Endodermal cell (in vitro differentiated cells): Measurements from ENCODE around the gene CYSRT1. TPM values are rescaled to one million over a fixed set of nuclear protein-coding genes. Genes with fewer than 3 reads are reported as not detected.
A peak's percentile ranks its signal among the peaks of the same experiment; 100 is the strongest.

Experiments used
- DNase-seq: peaks from one replicate; pipeline ENCODE4 v3.0.0-alpha.2; 2017
- H3K27ac ChIP-seq: 2 replicates; pipeline ENCODE4 v1.5.1; 2013; ENCODE audit warnings: mild to moderate bottlenecking, low read depth, low read length, moderate library complexity
- H3K27me3 ChIP-seq: 2 replicates; pipeline ENCODE4 v1.6.1; 2013; ENCODE audit warnings: mild to moderate bottlenecking, low read length, moderate library complexity; ENCODE audit not compliant: insufficient read depth, control insufficient read depth, poor library complexity, severe bottlenecking
- H3K36me3 ChIP-seq: 2 replicates; pipeline ENCODE4 v1.7.0; 2013; ENCODE audit warnings: mild to moderate bottlenecking, low read length, moderate library complexity; ENCODE audit not compliant: control insufficient read depth, insufficient read depth
- H3K4me1 ChIP-seq: one replicate; pipeline ENCODE4 v1.7.0; 2013; ENCODE audit warnings: low read length; ENCODE audit not compliant: control insufficient read depth, insufficient read depth
- H3K4me3 ChIP-seq: 2 replicates; pipeline ENCODE4 v1.5.1; 2013; ENCODE audit warnings: mild to moderate bottlenecking, low read length, moderate library complexity
- H3K9ac ChIP-seq: 2 replicates; pipeline ENCODE4 v1.6.1; 2013; ENCODE audit warnings: mild to moderate bottlenecking, low read length, moderate library complexity; ENCODE audit not compliant: poor library complexity, severe bottlenecking; ENCODE audit errors: extremely low read depth
- H3K9me3 ChIP-seq: 2 replicates; pipeline ENCODE4 v1.6.1; 2013; ENCODE audit warnings: mild to moderate bottlenecking, low read length, moderate library complexity; ENCODE audit not compliant: control insufficient read depth
- H3K27ac Mint-ChIP-seq: 2 replicates; pipeline ENCODE4 v1.8.0; 2020; ENCODE audit warnings: mixed read lengths
- H3K27me3 Mint-ChIP-seq: 2 replicates; pipeline ENCODE4 v1.8.0; 2021; ENCODE audit warnings: mild to moderate bottlenecking, mixed read lengths; ENCODE audit not compliant: insufficient read depth
- H3K36me3 Mint-ChIP-seq: 2 replicates; pipeline ENCODE4 v1.8.0; 2020; ENCODE audit warnings: low read depth, mixed read lengths
- H3K4me1 Mint-ChIP-seq: 2 replicates; pipeline ENCODE4 v1.8.0; 2020; ENCODE audit warnings: mixed read lengths
- H3K4me3 Mint-ChIP-seq: 2 replicates; pipeline ENCODE4 v1.8.0; 2020; ENCODE audit warnings: mild to moderate bottlenecking, moderate library complexity, mixed read lengths
- H3K9me3 Mint-ChIP-seq: 2 replicates; pipeline ENCODE4 v1.8.0; 2020; ENCODE audit warnings: mild to moderate bottlenecking, mixed read lengths
- WGBS, 2 experiments: methylation state at CpG; one replicate each; pipeline versions ENCODE4 v1.1.5 to v1.1.7; 2013; ENCODE audit warnings: missing lambda C conversion rate in 2 of 2, mixed read lengths in 1 of 2; ENCODE audit not compliant: insufficient coverage in 1 of 2, insufficient read length in 1 of 2; 5-methylcytosine and 5-hydroxymethylcytosine counted together
- total RNA-seq, 2 donors: library from RNA; stranded (reverse); fragmentation: NEBNext Ultra II Directional in 1 of 2; extraction: Animal tissue kit (Norgen Biotek cat#: 25700) in 1 of 2; gene quantifications; 2 replicates in 1 of 2; 3 replicates in 1 of 2; pipeline ENCODE4 v1.2.1, GENCODE V29; 2021
- TF ChIP-seq, protein P1 (sequence below): fragments of 200-600 bp; sonication (generic); conservative IDR thresholded peaks from 2 replicates; pipeline ENCODE4 v1.5.0; 2021; ENCODE audit warnings: antibody characterized with exemption, mild to moderate bottlenecking

CYSRT1 gene
- total RNA-seq, 2 donors from 2014 or later = 1.4 to 1.8 TPM

DNA sequence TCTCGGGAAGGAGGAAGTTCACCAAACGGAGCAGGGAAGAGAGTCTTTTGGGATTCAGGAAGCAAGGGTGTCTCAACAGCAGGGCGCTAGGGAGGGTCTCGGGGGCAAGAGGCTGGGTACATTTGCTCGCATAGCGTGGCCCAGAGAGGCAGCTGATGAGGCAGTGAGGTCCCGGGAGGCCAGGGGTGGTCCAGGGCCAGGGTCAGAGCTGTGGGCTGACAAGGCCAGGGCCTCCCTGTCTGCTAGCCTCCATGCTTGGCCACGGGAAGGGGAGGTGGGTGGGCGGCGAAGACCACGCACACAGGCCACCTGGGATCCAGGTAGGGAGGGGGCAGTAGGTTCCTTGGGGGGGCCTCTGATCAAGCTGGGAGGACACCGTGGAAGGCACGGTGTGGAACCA, 13.4 kb upstream of the CYSRT1 start:
- H3K4me1 Mint-ChIP-seq = peaks cover under 1% of the 10 kb centered on the region
- no peak for DNase-seq

DNA sequence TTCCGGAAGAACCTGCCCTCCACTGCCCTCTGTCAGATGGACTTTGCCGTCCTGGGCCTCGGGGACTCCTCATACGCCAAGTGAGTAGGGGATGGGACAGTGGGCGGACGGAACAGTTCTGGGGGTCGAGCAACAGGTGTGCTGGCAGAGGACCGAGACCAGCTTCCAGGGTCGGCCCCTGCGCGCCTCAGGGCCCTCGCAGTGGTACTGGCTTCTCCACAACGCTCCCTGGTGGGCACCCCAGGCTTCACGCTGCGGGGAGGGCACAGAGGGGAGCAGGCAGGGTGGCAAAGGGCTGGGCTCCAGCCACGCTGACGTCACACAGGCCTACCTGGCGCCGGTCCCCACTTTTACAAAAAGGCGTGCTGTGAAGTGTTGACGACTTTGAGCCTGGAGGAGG, 12.5 kb upstream of the CYSRT1 start:
- WGBS, 2 experiments = 96 to 98% methylated on average over 19 to 21 of the region's 21 CpGs
- DNase-seq = no peak
- Histone ChIP-seq H3K4me3 (no peak overlapping the region), H3K36me3 (peaks cover 19% of the 10 kb centered on the region), H3K4me1 (peaks cover 3% of the 10 kb centered on the region), H3K27ac (no peak overlapping the region), H3K9me3 (no peaks in the 10 kb centered on the region), H3K27me3 (no peaks in the 10 kb centered on the region), H3K9ac (no peak overlapping the region)
- no peaks in the 10 kb centered on the region for H3K9me3 Mint-ChIP-seq
- H3K4me3 Mint-ChIP-seq = no peak overlapping the region
- no peaks in the 10 kb centered on the region for H3K27me3 Mint-ChIP-seq
- TF ChIP-seq, protein P1, sequence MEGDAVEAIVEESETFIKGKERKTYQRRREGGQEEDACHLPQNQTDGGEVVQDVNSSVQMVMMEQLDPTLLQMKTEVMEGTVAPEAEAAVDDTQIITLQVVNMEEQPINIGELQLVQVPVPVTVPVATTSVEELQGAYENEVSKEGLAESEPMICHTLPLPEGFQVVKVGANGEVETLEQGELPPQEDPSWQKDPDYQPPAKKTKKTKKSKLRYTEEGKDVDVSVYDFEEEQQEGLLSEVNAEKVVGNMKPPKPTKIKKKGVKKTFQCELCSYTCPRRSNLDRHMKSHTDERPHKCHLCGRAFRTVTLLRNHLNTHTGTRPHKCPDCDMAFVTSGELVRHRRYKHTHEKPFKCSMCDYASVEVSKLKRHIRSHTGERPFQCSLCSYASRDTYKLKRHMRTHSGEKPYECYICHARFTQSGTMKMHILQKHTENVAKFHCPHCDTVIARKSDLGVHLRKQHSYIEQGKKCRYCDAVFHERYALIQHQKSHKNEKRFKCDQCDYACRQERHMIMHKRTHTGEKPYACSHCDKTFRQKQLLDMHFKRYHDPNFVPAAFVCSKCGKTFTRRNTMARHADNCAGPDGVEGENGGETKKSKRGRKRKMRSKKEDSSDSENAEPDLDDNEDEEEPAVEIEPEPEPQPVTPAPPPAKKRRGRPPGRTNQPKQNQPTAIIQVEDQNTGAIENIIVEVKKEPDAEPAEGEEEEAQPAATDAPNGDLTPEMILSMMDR = peak; percentile 24
- peaks cover 29% of the 10 kb centered on the region for H3K36me3 Mint-ChIP-seq
- peaks cover 5% of the 10 kb centered on the region for H3K4me1 Mint-ChIP-seq
- H3K27ac Mint-ChIP-seq = no peak overlapping the region

More for the DNA sequence above, 13.4 kb upstream of the CYSRT1 start:
- no peak overlapping the region for H3K4me3 ChIP-seq
- H3K36me3 Mint-ChIP-seq = peaks cover 39% of the 10 kb centered on the region
- H3K27ac Mint-ChIP-seq = peak overlapping the region; percentile 22
- no peak overlapping the region for H3K9ac ChIP-seq
- H3K27me3 ChIP-seq = no peaks in the 10 kb centered on the region
- WGBS, 2 experiments = 86 to 90% methylated on average over 9 to 13 of the region's 13 CpGs
- no peaks in the 10 kb centered on the region for H3K9me3 ChIP-seq
- TF ChIP-seq, protein P1 = no peak
- no peak overlapping the region for H3K4me3 Mint-ChIP-seq
- H3K27ac ChIP-seq = no peak overlapping the region
- H3K4me1 ChIP-seq = peaks cover 3% of the 10 kb centered on the region
- no peaks in the 10 kb centered on the region for H3K27me3 Mint-ChIP-seq
- H3K9me3 Mint-ChIP-seq = no peaks in the 10 kb centered on the region
- H3K36me3 ChIP-seq = peaks cover 25% of the 10 kb centered on the region

DNA sequence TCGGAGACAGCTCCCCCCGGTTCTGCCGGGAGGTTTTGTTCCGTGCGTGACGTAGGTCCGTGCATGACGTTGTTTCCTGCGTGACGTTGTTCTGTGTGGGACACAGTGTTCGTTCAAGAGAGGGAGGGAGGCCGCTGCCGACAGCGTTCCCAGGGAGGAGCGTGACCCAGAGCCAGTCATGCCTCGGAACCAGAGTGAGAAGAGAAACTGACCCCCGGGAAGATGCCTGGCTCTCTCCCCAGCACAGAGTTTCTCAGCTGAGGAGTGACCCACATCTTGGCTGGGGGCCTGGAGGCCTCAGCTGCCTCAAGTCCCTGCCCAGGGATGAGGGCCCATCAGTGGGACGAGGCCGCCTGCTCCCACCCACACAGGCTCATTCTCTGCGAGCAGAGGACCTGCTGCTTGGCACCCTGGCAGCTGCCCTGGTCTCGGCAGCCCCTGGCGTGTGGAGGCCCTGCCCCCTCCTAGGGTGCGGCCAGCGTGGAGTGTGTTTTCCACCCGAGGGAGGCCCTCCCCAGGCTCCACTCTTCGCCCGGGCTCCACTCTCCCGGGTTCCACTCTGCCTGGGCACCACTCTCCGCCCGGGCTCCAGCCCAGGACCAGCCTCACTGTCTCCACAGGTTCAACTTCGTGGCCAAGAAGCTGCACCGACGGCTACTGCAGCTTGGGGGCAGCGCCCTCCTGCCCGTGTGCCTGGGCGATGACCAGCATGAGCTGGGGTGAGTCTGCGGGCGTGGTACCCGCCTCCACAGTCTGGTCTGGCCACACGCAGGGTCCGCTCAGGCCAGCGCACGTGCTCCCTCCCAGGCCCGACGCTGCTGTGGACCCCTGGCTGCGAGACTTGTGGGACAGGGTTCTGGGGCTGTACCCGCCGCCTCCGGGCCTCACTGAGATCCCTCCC, 11.6 kb upstream of the CYSRT1 start:
- Histone ChIP-seq H3K27ac (no peak overlapping the region), H3K36me3 (peaks cover 19% of the 10 kb centered on the region), H3K4me1 (peaks cover 11% of the 10 kb centered on the region), H3K9ac (no peak overlapping the region), H3K4me3 (no peak overlapping the region), H3K9me3 (no peaks in the 10 kb centered on the region), H3K27me3 (no peaks in the 10 kb centered on the region)
- TF ChIP-seq, protein P1 = peak; percentile 53
- Mint-ChIP-seq H3K36me3 (peaks cover 24% of the 10 kb centered on the region), H3K27ac (no peak overlapping the region), H3K27me3 (no peaks in the 10 kb centered on the region), H3K4me3 (no peak overlapping the region), H3K4me1 (peaks cover 5% of the 10 kb centered on the region), H3K9me3 (no peaks in the 10 kb centered on the region)
- DNase-seq = no peak
- WGBS, 2 experiments = 93 to 96% methylated on average over 44 to 49 of the region's 49 CpGs
